IPS-20b (cell line): Measurements from ENCODE around the gene ATP2C1.
"Not testable (repeated sequence)": the region's sequence is repeated elsewhere in the genome, so short reads cannot be mapped to it uniquely, and the experiment has no call there.

Experiments used
- H3K27ac ChIP-seq: one replicate; pipeline ENCODE4 v1.5.1; 2013; ENCODE audit warnings: low read length
- H3K27me3 ChIP-seq: 2 replicates; pipeline ENCODE4 v1.6.1; 2013; ENCODE audit warnings: mild to moderate bottlenecking, low read length, inconsistent platforms; ENCODE audit not compliant: insufficient read depth
- H3K36me3 ChIP-seq: 2 replicates; pipeline ENCODE4 v1.6.1; 2013; ENCODE audit warnings: low read depth, mild to moderate bottlenecking, inconsistent platforms, low read length, moderate library complexity; ENCODE audit not compliant: insufficient read depth
- H3K4me1 ChIP-seq: 2 replicates; pipeline ENCODE4 v1.6.1; 2013; ENCODE audit warnings: mild to moderate bottlenecking, control low read depth, inconsistent platforms, low read length, moderate library complexity; ENCODE audit not compliant: insufficient read depth
- H3K4me3 ChIP-seq: 2 replicates; pipeline ENCODE4 v1.5.1; 2013; ENCODE audit warnings: mild to moderate bottlenecking, low read length, inconsistent platforms
- H3K9ac ChIP-seq: 2 replicates; pipeline ENCODE4 v1.6.1; 2013; ENCODE audit warnings: low read depth, mild to moderate bottlenecking, inconsistent platforms, low read length, moderate library complexity
- H3K9me3 ChIP-seq: 2 replicates; pipeline ENCODE4 v1.6.1; 2013; ENCODE audit warnings: mild to moderate bottlenecking, low read depth, low read length, inconsistent platforms; ENCODE audit not compliant: insufficient read depth

ATP2C1 gene

GRCh38 chr3:130968221-130968620 is 74.3 kb downstream of the ATP2C1 start:
- H3K9me3 ChIP-seq = no peaks in the 10 kb centered on the region
- H3K4me1 ChIP-seq = peaks cover 6% of the 10 kb centered on the region
- no peak overlapping the region for H3K9ac ChIP-seq
- no peak overlapping the region for H3K4me3 ChIP-seq
- H3K27me3 ChIP-seq = no peaks in the 10 kb centered on the region
- H3K36me3 ChIP-seq = peaks cover 57% of the 10 kb centered on the region
- no peak overlapping the region for H3K27ac ChIP-seq

DNA sequence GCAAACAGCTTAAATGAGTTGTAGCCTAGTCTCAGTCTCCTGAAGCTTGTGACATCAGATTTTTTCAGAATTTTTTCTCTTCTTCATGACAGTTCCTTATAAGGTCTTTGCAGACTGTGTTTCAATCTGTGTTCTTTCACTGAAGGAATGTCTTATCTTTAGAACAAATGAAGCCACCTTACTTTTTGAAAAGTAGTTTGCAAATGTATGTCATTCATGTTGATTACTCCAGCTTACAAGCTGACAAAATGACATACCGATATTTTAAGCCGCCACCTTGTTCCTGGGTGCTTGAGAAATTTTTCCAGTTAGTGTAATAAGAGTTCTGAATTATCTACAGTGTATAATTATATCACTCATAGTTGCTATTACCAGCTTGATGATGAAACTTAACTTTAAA is 75.7 kb downstream of the ATP2C1 start:
- H3K27me3 ChIP-seq = no peaks in the 10 kb centered on the region
- peaks cover 5% of the 10 kb centered on the region; the same call in 1 of the 2 replicates for H3K4me1 ChIP-seq
- H3K9ac ChIP-seq = no peak overlapping the region
- H3K9me3 ChIP-seq = no peaks in the 10 kb centered on the region
- no peak overlapping the region for H3K4me3 ChIP-seq
- peaks cover 57% of the 10 kb centered on the region for H3K36me3 ChIP-seq
- H3K27ac ChIP-seq = no peak overlapping the region

- Histone ChIP-seq H3K4me1 (peaks cover 9% of the 10 kb centered on the region), H3K9me3 (no peaks in the 10 kb centered on the region), H3K4me3 (no peak overlapping the region), H3K27ac (no peak overlapping the region), H3K27me3 (no peaks in the 10 kb centered on the region), H3K36me3 (peaks cover 53% of the 10 kb centered on the region), H3K9ac (no peak overlapping the region)
Measured at GRCh38 chr3:130971208-130971607, 77.3 kb downstream of the ATP2C1 start.

DNA sequence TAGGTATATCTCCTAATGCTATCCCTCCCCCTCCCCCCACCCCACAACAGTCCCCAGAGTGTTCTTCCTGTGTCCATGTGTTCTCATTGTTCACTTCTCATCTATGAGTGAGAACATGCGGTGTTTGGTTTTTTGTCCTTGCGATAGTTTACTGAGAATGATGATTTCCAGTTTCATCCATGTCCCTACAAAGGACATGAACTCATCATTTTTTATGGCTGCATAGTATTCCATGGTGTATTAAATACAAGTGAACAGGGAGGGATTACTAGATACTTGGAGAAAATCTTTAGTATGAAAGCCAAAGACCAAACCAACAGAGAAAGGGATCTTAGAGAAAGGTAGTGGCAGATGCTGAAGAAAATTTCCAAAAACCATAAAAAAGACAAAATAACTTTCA is 78.7 kb downstream of the ATP2C1 start:
- H3K9me3 ChIP-seq, H3K9ac ChIP-seq, H3K4me1 ChIP-seq, H3K27ac ChIP-seq, H3K27me3 ChIP-seq, H3K4me3 ChIP-seq: not testable (repeated sequence)
- H3K36me3 ChIP-seq = peaks cover 46% of the 10 kb centered on the region

- no peak overlapping the region for H3K9ac ChIP-seq
- peaks cover 44% of the 10 kb centered on the region for H3K36me3 ChIP-seq
- H3K9me3 ChIP-seq = no peaks in the 10 kb centered on the region
- H3K4me3 ChIP-seq = no peak overlapping the region
- no peak overlapping the region for H3K27ac ChIP-seq
- H3K27me3 ChIP-seq = no peaks in the 10 kb centered on the region
- peaks cover 9% of the 10 kb centered on the region for H3K4me1 ChIP-seq
Measured at GRCh38 chr3:130973406-130973805, 79.5 kb downstream of the ATP2C1 start.

DNA sequence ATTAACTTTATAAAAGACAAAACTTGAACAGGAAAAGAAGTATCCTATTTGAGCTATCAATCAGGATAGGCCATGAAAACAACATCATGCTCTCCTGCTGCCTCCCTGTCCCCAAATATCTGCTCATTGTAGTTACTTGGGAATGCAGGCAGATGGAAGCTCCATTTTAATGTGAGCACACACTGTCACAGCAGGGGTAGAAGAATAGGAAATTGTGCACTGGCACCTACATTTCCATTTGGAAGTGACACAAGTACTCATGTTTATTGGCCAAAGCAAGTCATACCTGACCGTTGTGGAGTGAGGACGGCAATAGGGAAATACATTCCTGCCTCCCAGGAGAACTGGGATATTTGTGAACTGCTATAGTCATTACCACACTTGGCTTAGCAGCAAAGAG is 80.3 kb downstream of the ATP2C1 start:
- peaks cover 9% of the 10 kb centered on the region for H3K4me1 ChIP-seq
- no peaks in the 10 kb centered on the region for H3K27me3 ChIP-seq
- no peak overlapping the region for H3K27ac ChIP-seq
- H3K9me3 ChIP-seq = no peaks in the 10 kb centered on the region
- no peak overlapping the region for H3K9ac ChIP-seq
- peaks cover 36% of the 10 kb centered on the region for H3K36me3 ChIP-seq
- H3K4me3 ChIP-seq = no peak overlapping the region

GRCh38 chr3:130975251-130975650 is 81.4 kb downstream of the ATP2C1 start:
- no peak overlapping the region for H3K9ac ChIP-seq
- H3K4me3 ChIP-seq = no peak overlapping the region
- no peak overlapping the region for H3K27ac ChIP-seq
- H3K4me1 ChIP-seq = peaks cover 9% of the 10 kb centered on the region
- no peaks in the 10 kb centered on the region for H3K9me3 ChIP-seq
- peaks cover 33% of the 10 kb centered on the region for H3K36me3 ChIP-seq
- H3K27me3 ChIP-seq = no peaks in the 10 kb centered on the region

- H3K9ac ChIP-seq = no peak overlapping the region
- no peak overlapping the region for H3K27ac ChIP-seq
- peaks cover 9% of the 10 kb centered on the region for H3K4me1 ChIP-seq
- H3K4me3 ChIP-seq = no peak overlapping the region
- H3K27me3 ChIP-seq = no peaks in the 10 kb centered on the region
- peaks cover 37% of the 10 kb centered on the region for H3K36me3 ChIP-seq
- H3K9me3 ChIP-seq = no peaks in the 10 kb centered on the region
Measured at GRCh38 chr3:130976706-130977105, 82.8 kb downstream of the ATP2C1 start.

- Histone ChIP-seq H3K4me1 (peaks cover 7% of the 10 kb centered on the region), H3K4me3 (no peak overlapping the region), H3K27ac (no peak overlapping the region), H3K27me3 (no peaks in the 10 kb centered on the region), H3K9me3 (no peaks in the 10 kb centered on the region), H3K9ac (no peak overlapping the region), H3K36me3 (peaks cover 46% of the 10 kb centered on the region)
Measured at GRCh38 chr3:130979117-130979516, 85.2 kb downstream of the ATP2C1 start.

GRCh38 chr3:130981469-130981868 is 87.6 kb downstream of the ATP2C1 start:
- no peak overlapping the region for H3K4me3 ChIP-seq
- H3K4me1 ChIP-seq = no peaks in the 10 kb centered on the region
- H3K36me3 ChIP-seq = peaks cover 38% of the 10 kb centered on the region
- H3K9me3 ChIP-seq = no peaks in the 10 kb centered on the region
- no peak overlapping the region for H3K27ac ChIP-seq
- H3K9ac ChIP-seq = no peak overlapping the region
- no peaks in the 10 kb centered on the region for H3K27me3 ChIP-seq

DNA sequence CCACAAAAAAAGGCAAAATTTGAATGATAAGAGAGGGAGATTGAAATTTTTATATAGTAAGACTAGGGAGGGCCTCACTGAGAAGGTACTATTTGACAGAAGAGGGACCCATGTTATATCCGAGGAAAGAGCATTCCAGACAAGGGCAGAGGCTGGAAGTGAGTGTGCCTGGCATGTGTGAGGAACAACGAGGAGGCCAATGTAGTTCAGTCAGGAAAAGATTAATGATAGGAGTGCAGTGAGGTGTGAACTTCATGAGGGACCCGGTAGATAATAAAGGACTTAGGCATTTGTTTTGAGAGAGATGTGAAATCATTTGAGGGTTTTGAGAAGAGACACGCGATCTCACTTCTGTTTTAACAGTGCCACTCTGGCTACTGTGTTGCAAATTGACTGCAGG is 96.4 kb downstream of the ATP2C1 start:
- no peaks in the 10 kb centered on the region for H3K9me3 ChIP-seq
- no peak overlapping the region for H3K4me3 ChIP-seq
- no peak overlapping the region for H3K27ac ChIP-seq
- H3K4me1 ChIP-seq = no peaks in the 10 kb centered on the region
- H3K36me3 ChIP-seq = peaks cover 29% of the 10 kb centered on the region
- no peaks in the 10 kb centered on the region for H3K27me3 ChIP-seq
- no peak overlapping the region for H3K9ac ChIP-seq

DNA sequence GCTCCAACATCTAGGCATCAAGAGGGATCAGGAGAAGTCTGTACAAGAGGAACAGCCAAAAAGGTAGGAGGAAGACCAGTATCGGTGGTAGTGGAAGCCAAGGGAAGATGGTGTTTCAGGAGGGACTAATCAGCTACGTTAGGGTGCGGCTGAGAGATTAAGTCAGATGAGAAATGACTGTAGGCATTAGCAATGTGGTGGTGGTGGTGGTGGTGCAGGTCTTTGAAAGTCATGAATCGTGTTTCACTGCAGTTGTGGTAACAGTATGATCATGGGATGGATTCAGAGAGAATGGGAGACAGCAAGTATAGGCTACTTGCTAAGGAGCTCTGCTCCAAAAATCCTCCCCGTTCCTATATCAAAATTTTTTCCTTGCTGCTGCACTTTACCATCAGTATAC is 97.2 kb downstream of the ATP2C1 start:
- no peaks in the 10 kb centered on the region for H3K9me3 ChIP-seq
- H3K9ac ChIP-seq = no peak overlapping the region
- H3K27ac ChIP-seq = no peak overlapping the region
- peaks cover 33% of the 10 kb centered on the region for H3K36me3 ChIP-seq
- H3K4me1 ChIP-seq = no peaks in the 10 kb centered on the region
- no peak overlapping the region for H3K4me3 ChIP-seq
- H3K27me3 ChIP-seq = no peaks in the 10 kb centered on the region

- no peak overlapping the region for H3K9ac ChIP-seq
- no peak overlapping the region for H3K27ac ChIP-seq
- H3K4me1 ChIP-seq = no peaks in the 10 kb centered on the region
- H3K9me3 ChIP-seq = no peaks in the 10 kb centered on the region
- peaks cover 45% of the 10 kb centered on the region for H3K36me3 ChIP-seq
- no peaks in the 10 kb centered on the region for H3K27me3 ChIP-seq
- H3K4me3 ChIP-seq = no peak overlapping the region
Measured at GRCh38 chr3:130992344-130992743, 98.5 kb downstream of the ATP2C1 start.
